HepG2 (cell line): ENCODE measurements around the gene ADAT3. TPM values are rescaled to one million over a fixed set of nuclear protein-coding genes. Genes with fewer than 3 reads are reported as not detected.

Experiments
- ATM ChIP-seq: fragments of 450-650 bp; IDR thresholded peaks from 2 replicates; pipeline ENCODE4 v1.7.1; 2017; ENCODE audit warnings: mild to moderate bottlenecking, borderline replicate concordance
- ERF ChIP-seq: IDR thresholded peaks from 2 replicates; pipeline ENCODE4 v1.6.1; 2018; ENCODE audit warnings: missing biosample characterization, missing genetic modification reagents
- HES4 ChIP-seq: sonication (generic); formaldehyde crosslinking; IDR thresholded peaks from 2 replicates; pipeline ENCODE4 v1.9.0; 2021; ENCODE audit warnings: mild to moderate bottlenecking, missing genetic modification reagents, borderline replicate concordance
- HMGA1 ChIP-seq: sonication (generic); formaldehyde crosslinking; conservative IDR thresholded peaks from 2 replicates; pipeline ENCODE4 v1.4.0; 2020; ENCODE audit warnings: missing genetic modification reagents
- HNRNPH1 ChIP-seq: fragments of 200-400 bp; formaldehyde crosslinking; optimal IDR thresholded peaks from 2 replicates; pipeline ENCODE3; 2017; ENCODE audit warnings: mild to moderate bottlenecking, low read depth, low read length
- HNRNPUL1 ChIP-seq: fragments of 200-400 bp; formaldehyde crosslinking; IDR thresholded peaks from 2 replicates; pipeline ENCODE4 v1.6.1; 2017; ENCODE audit warnings: low read depth, mild to moderate bottlenecking, low read length, moderate library complexity
- ISX ChIP-seq: sonication (generic); formaldehyde crosslinking; conservative IDR thresholded peaks from 2 replicates; pipeline ENCODE4 v1.5.0; 2020; ENCODE audit warnings: missing genetic modification reagents
- MAFF ChIP-seq: IDR thresholded peaks from 2 replicates; pipeline ENCODE4 v1.6.1; 2011; ENCODE audit warnings: low read depth, low read length, improper control_type of control experiment
- MAFK ChIP-seq, 2 experiments: IDR thresholded peaks in 1 of 2; conservative IDR thresholded peaks in 1 of 2; 2 replicates each; pipeline ENCODE4 v1.6.1; 2011; ENCODE audit warnings: improper control_type of control experiment in 2 of 2, low read length in 2 of 2
- MBD4 ChIP-seq: IDR thresholded peaks from 2 replicates; pipeline ENCODE4 v1.6.1; 2012; ENCODE audit warnings: low read length, inconsistent platforms, borderline replicate concordance
- NKX3-1 ChIP-seq: sonication (generic); formaldehyde crosslinking; IDR thresholded peaks from 2 replicates; pipeline ENCODE4 v1.5.0; 2020; ENCODE audit warnings: missing genetic modification reagents
- SOX6 ChIP-seq, 2 experiments: fragments of 450-650 bp in 1 of 2; sonication (generic) in 1 of 2; formaldehyde crosslinking in 1 of 2; IDR thresholded peaks; 2 replicates each; pipeline versions ENCODE4 v1.4.0 to v1.6.1; 2017 to 2020; ENCODE audit warnings: antibody characterized with exemption in 1 of 2, mild to moderate bottlenecking in 1 of 2, missing genetic modification reagents in 1 of 2
- ZFP36L2 ChIP-seq: sonication (generic); formaldehyde crosslinking; IDR thresholded peaks from 2 replicates; pipeline ENCODE4 v1.4.0; 2020; ENCODE audit warnings: missing genetic modification reagents
- ZNF260 ChIP-seq: sonication (generic); formaldehyde crosslinking; IDR thresholded peaks from 2 replicates; pipeline ENCODE4 v1.4.0; 2020; ENCODE audit warnings: missing genetic modification reagents, low read depth, mild to moderate bottlenecking, borderline replicate concordance
- ZNF335 ChIP-seq: sonication (generic); formaldehyde crosslinking; IDR thresholded peaks from 2 replicates; pipeline ENCODE4 v1.4.0; 2020; ENCODE audit warnings: missing genetic modification reagents
- ZNF451 ChIP-seq: sonication (generic); formaldehyde crosslinking; IDR thresholded peaks from 2 replicates; pipeline ENCODE4 v1.5.0; 2020; ENCODE audit warnings: mild to moderate bottlenecking, missing genetic modification reagents
- ZNF709 ChIP-seq: sonication (generic); formaldehyde crosslinking; IDR thresholded peaks from 2 replicates; pipeline ENCODE4 v1.5.0; 2020; ENCODE audit warnings: mild to moderate bottlenecking, missing genetic modification reagents
- polyA plus RNA-seq, 8 experiments: library from polyadenylated mRNA; depleted of rRNA in 3 of 8; stranded (reverse) in 7 of 8; unstranded in 1 of 8; fragments of >200 nt; fragmentation: Illumina TruSeq in 4 of 8; extraction: Trizol in 4 of 8; gene quantifications; 2 replicates each; pipeline versions ENCODE4 v1.2.1 to v1.2.3, GENCODE V29; 2011 to 2016; ENCODE audit warnings: low read depth in 4 of 8, missing spikeins in 1 of 8, mixed read lengths in 1 of 8; ENCODE audit not compliant: insufficient read depth in 1 of 8
- total RNA-seq, 5 experiments: library from RNA; depleted of rRNA; stranded (reverse); fragments of >200 nt; fragmentation: Illumina TruSeq; extraction: Trizol; gene quantifications; 2 replicates each; pipeline ENCODE4 v1.2.3, GENCODE V29; 2016; ENCODE audit warnings: low read depth in 1 of 5
- TF ChIP-seq, protein P1 (sequence below): sonication (generic); formaldehyde crosslinking; IDR thresholded peaks from 2 replicates; pipeline ENCODE4 v1.4.0; 2020; ENCODE audit warnings: mild to moderate bottlenecking, missing genetic modification reagents
- TF ChIP-seq, protein P2 (sequence below): sonication (generic); formaldehyde crosslinking; IDR thresholded peaks from 2 replicates; pipeline ENCODE4 v1.8.0; 2022; ENCODE audit warnings: mild to moderate bottlenecking, missing genetic modification reagents; ENCODE audit not compliant: insufficient replicate concordance
- TF ChIP-seq, protein P3 (sequence below): sonication (generic); formaldehyde crosslinking; IDR thresholded peaks from 2 replicates; pipeline ENCODE4 v1.9.0; 2022; ENCODE audit warnings: low read depth, missing genetic modification reagents
- TF ChIP-seq, protein P4 (sequence below): sonication (generic); formaldehyde crosslinking; IDR thresholded peaks from 2 replicates; pipeline ENCODE4 v1.8.1; 2022; ENCODE audit warnings: low read depth, mild to moderate bottlenecking, missing genetic modification reagents

Gene ADAT3
- total and polyA plus RNA-seq, 2 of the 13 experiments (the other 11 are each of a cell fraction or from before 2014, with no cell fraction given), result 0.95 to 3.5 TPM

DNA sequence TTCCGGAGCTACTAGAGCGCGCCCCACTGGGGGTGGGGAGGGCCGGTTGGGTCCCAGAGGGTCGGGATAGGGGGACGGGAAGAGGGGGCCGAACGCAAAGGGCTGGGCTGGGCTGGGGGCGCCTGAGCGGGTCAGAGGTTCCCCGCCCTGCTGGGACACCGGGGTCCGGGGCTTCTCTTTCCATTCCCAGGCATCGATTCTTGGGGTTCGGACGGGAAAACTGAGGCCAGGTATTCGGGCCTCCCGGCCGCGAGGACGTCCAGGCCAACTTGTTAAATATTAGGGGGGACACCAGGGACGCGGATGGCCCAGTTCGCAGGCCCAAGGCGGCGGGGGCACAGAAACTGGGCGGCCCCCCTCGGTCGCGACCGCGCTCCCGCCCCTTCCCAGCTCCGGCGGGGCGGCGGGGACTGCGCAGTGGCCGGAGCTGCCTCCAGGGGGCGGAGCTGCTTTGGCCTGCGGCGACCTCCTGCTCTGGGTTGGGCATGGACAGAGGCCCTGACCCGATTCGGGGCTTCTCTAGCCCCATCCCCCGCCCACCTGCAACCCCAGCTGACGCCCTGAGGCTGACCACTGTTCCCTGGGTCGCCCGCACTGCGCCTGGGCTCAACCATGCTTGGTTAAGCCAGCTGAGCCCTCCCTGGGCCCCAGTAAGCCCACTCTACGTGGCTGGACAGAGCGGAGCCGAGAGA, 40.6 kb upstream of the ADAT3 start (continued):
- no peak for TF ChIP-seq ATM
- TF ChIP-seq SOX6 (IDR thresholded peaks at IDR 0.05), result no peak
- no peak; the same call in none of the 2 replicates for TF ChIP-seq SOX6 (CRISPR knock-in tag; IDR thresholded peaks at IDR 0.05)
- no peak for TF ChIP-seq ZNF451 (CRISPR knock-in tag)
- TF ChIP-seq, protein P1, sequence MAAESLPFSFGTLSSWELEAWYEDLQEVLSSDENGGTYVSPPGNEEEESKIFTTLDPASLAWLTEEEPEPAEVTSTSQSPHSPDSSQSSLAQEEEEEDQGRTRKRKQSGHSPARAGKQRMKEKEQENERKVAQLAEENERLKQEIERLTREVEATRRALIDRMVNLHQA (CRISPR knock-in tag), result no peak
- no peak for TF ChIP-seq HNRNPH1
- TF ChIP-seq ZNF335 (CRISPR knock-in tag), result no peak
- peak; percentile 4; the same call in 1 of the 2 replicates for TF ChIP-seq HES4
- no peak for TF ChIP-seq HMGA1 (CRISPR knock-in tag)
- no peak for TF ChIP-seq MAFF
- no peak for TF ChIP-seq ZNF260 (CRISPR knock-in tag)
- no peak for TF ChIP-seq MAFK (conservative IDR thresholded peaks at IDR 0.05 in 1 of 2, IDR thresholded peaks at IDR 0.05 in 1 of 2; ENCODE audit: low read length in 2 of 2)
- TF ChIP-seq, protein P2, sequence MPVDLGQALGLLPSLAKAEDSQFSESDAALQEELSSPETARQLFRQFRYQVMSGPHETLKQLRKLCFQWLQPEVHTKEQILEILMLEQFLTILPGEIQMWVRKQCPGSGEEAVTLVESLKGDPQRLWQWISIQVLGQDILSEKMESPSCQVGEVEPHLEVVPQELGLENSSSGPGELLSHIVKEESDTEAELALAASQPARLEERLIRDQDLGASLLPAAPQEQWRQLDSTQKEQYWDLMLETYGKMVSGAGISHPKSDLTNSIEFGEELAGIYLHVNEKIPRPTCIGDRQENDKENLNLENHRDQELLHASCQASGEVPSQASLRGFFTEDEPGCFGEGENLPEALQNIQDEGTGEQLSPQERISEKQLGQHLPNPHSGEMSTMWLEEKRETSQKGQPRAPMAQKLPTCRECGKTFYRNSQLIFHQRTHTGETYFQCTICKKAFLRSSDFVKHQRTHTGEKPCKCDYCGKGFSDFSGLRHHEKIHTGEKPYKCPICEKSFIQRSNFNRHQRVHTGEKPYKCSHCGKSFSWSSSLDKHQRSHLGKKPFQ (CRISPR knock-in tag), result peak; percentile 42
- TF ChIP-seq HNRNPUL1, result no peak
- TF ChIP-seq, protein P3, sequence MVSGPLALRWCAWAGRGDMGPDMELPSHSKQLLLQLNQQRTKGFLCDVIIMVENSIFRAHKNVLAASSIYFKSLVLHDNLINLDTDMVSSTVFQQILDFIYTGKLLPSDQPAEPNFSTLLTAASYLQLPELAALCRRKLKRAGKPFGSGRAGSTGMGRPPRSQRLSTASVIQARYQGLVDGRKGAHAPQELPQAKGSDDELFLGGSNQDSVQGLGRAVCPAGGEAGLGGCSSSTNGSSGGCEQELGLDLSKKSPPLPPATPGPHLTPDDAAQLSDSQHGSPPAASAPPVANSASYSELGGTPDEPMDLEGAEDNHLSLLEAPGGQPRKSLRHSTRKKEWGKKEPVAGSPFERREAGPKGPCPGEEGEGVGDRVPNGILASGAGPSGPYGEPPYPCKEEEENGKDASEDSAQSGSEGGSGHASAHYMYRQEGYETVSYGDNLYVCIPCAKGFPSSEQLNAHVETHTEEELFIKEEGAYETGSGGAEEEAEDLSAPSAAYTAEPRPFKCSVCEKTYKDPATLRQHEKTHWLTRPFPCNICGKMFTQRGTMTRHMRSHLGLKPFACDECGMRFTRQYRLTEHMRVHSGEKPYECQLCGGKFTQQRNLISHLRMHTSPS (CRISPR knock-in tag), result no peak; the same call in 1 of the 2 replicates
- no peak; the same call in 1 of the 2 replicates for TF ChIP-seq ERF (CRISPR knock-in tag)
- TF ChIP-seq ISX (CRISPR knock-in tag), result no peak
- TF ChIP-seq ZFP36L2, result no peak
- TF ChIP-seq, protein P4, sequence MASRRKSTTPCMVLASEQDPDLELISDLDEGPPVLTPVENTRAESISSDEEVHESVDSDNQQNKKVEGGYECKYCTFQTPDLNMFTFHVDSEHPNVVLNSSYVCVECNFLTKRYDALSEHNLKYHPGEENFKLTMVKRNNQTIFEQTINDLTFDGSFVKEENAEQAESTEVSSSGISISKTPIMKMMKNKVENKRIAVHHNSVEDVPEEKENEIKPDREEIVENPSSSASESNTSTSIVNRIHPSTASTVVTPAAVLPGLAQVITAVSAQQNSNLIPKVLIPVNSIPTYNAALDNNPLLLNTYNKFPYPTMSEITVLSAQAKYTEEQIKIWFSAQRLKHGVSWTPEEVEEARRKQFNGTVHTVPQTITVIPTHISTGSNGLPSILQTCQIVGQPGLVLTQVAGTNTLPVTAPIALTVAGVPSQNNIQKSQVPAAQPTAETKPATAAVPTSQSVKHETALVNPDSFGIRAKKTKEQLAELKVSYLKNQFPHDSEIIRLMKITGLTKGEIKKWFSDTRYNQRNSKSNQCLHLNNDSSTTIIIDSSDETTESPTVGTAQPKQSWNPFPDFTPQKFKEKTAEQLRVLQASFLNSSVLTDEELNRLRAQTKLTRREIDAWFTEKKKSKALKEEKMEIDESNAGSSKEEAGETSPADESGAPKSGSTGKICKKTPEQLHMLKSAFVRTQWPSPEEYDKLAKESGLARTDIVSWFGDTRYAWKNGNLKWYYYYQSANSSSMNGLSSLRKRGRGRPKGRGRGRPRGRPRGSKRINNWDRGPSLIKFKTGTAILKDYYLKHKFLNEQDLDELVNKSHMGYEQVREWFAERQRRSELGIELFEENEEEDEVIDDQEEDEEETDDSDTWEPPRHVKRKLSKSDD (CRISPR knock-in tag), result no peak
- TF ChIP-seq NKX3-1 (CRISPR knock-in tag), result no peak
- TF ChIP-seq ZNF709 (CRISPR knock-in tag), result peak; percentile 41; the same call in 1 of the 2 replicates
- TF ChIP-seq MBD4, result no peak
